Adrenal gland (tissue), 12 donors: ENCODE results near the gene GASK1B. TPM values are rescaled to one million over a fixed set of nuclear protein-coding genes. Genes with fewer than 3 reads are reported as not detected.

ENCODE experiments used
- DNase-seq, 7 donors: peaks; one replicate each; pipeline ENCODE4 v3.0.0-alpha.2; 2019 to 2020
- H3K27ac ChIP-seq, 5 donors: fragments of 200-600 bp; sonication (generic) in 4 of 5; 1 replicate in 3 of 5; 2 replicates in 2 of 5; pipeline versions ENCODE4 v1.5.1 to v1.8.0; 2016 to 2020; ENCODE audit warnings: mild to moderate bottlenecking in 1 of 5
- H3K27me3 ChIP-seq: fragments of 200-600 bp; 2 replicates; pipeline ENCODE4 v1.8.0; 2021
- H3K36me3 ChIP-seq, 2 donors: fragments of 200-600 bp; replicated peaks in 1 of 2; 1 replicate in 1 of 2; 2 replicates in 1 of 2; pipeline versions ENCODE4 v1.5.1 to v1.8.0; 2018 to 2022
- H3K4me1 ChIP-seq, 2 donors: fragments of 200-600 bp; replicated peaks in 1 of 2; 1 replicate in 1 of 2; 2 replicates in 1 of 2; pipeline versions ENCODE4 v1.5.1 to v1.8.0; 2018 to 2021
- H3K4me3 ChIP-seq, 4 donors: fragments of 200-600 bp; sonication (generic) in 3 of 4; one replicate each; pipeline ENCODE4 v1.5.1; 2016 to 2018
- H3K9me3 ChIP-seq, 3 donors: fragments of 200-600 bp; sonication (generic) in 1 of 3; replicated peaks in 1 of 3; 1 replicate in 2 of 3; 2 replicates in 1 of 3; pipeline versions ENCODE4 v1.5.1 to v1.8.0; 2016 to 2021
- CTCF ChIP-seq, 6 experiments: fragments of 450-650 bp in 4 of 6; fragments of 200-600 bp in 2 of 6; sonication (generic) in 1 of 6; IDR thresholded peaks; 1 replicate in 5 of 6; 2 replicates in 1 of 6; pipeline versions ENCODE4 v1.5.1 to v1.8.0; 2016 to 2021; ENCODE audit warnings: antibody characterized with exemption in 6 of 6, mild to moderate bottlenecking in 2 of 6, moderate library complexity in 1 of 6
- POLR2A ChIP-seq, 2 donors: fragments of 450-650 bp; IDR thresholded peaks; one replicate each; pipeline ENCODE4 v1.6.1; 2017; ENCODE audit warnings: antibody characterized with exemption in 2 of 2, mild to moderate bottlenecking in 2 of 2, moderate library complexity in 1 of 2
- WGBS, 4 donors: extraction: QIAGEN DNeasy Blood & Tissue Kit in 2 of 4; methylation state at CpG; one replicate each; pipeline versions ENCODE4 v1.1.5 to v1.1.7; 2013 to 2017; 5-methylcytosine and 5-hydroxymethylcytosine counted together
- intact Hi-C, 2 donors: fragments of 100-400 bp; cut with DNase I; formaldehyde crosslinking; loops; one replicate each; pipeline versions ENCODE4 v1.14.1 to v1.15.0; 2022 to 2023
- polyA plus RNA-seq, 3 donors: library from polyadenylated mRNA; stranded (reverse); fragments of 200-250 nt in 2 of 3; fragments of 350-450 nt in 1 of 3; fragmentation: Illumina TruSeq in 1 of 3; extraction: RNeasy Lipid Tissue Mini Kit (QIAGEN cat#74804) in 1 of 3; gene quantifications; one replicate each; pipeline ENCODE4 v1.2.3, GENCODE V29; 2013 to 2014
- total RNA-seq, 9 donors: library from RNA; depleted of rRNA in 4 of 9; stranded (reverse); fragments of >200 nt in 4 of 9; fragments of 120-200 nt in 1 of 9; fragmentation: NEBNext Ultra II Directional in 1 of 9; extraction: Animal tissue kit (Norgen Biotek cat#: 25700) in 1 of 9; gene quantifications; one replicate each; pipeline versions ENCODE4 v1.1.0 to v1.2.4, GENCODE V29; 2013 to 2023
- donor health status: healthy with polysubstance abuse.
- donor health status: Bipolar disorder and iron deficiency.
- donor health status: DM: yes; HTN: yes; CAD: no.
- donor health status: DM: no; HTN: no; CAD: no.
- donor health status: DM: no; HTN: no; CAD: no.
- donor health status: DM: yes; HTN: yes; CAD: no.

Gene GASK1B
- total and polyA plus RNA-seq, 12 donors, result 35.4 to 556 (median 306) TPM

- no peak for DNase-seq
- H3K36me3 ChIP-seq, result no peaks in the 10 kb centered on the region
- peak overlapping the region; percentile 68 to 94 (median 87) for H3K27ac ChIP-seq
- intact Hi-C loops, result loop anchor here (5.0 kb wide), 1 partner anchor 178 kb away; no protein-coding TSS in a partner anchor
- peak overlapping the region; percentile 34 to 95 (median 68) for H3K4me3 ChIP-seq
- no peaks in the 10 kb centered on the region for H3K9me3 ChIP-seq
- TF ChIP-seq CTCF (IDR thresholded peaks at IDR 0.05) (no peak), POLR2A (IDR thresholded peaks at IDR 0.05) (peak in 1 of 2 donors; percentile 26)
- WGBS, 4 donors, result 6 to 15% (median 9%) methylated on average over 13 to 18 of the region's 18 CpGs
- no peaks in the 10 kb centered on the region for H3K27me3 ChIP-seq
- peaks cover 43 to 57% of the 10 kb centered on the region in 2 donors for H3K4me1 ChIP-seq
Measured at GRCh38 chr4:158169931-158170690, 2.7 kb downstream of the GASK1B start.

- no peak for TF ChIP-seq POLR2A (IDR thresholded peaks at IDR 0.05)
- no peak for TF ChIP-seq CTCF (IDR thresholded peaks at IDR 0.05)
- Histone ChIP-seq H3K36me3 (no peaks in the 10 kb centered on the region), H3K9me3 (no peaks in the 10 kb centered on the region), H3K27me3 (no peaks in the 10 kb centered on the region), H3K27ac (peak overlapping the region; percentile 68 to 94 (median 87)), H3K4me3 (peak overlapping the region; percentile 55 to 95 (median 70)), H3K4me1 (peaks cover 37 to 57% of the 10 kb centered on the region in 2 donors)
- no peak for DNase-seq
- intact Hi-C loops, result no loop called here
- 3 to 11% (median 6%) methylated on average over 3 of the region's 3 CpGs for WGBS, 4 donors
Measured at GRCh38 chr4:158169506-158169905, 3.3 kb downstream of the GASK1B start.

GRCh38 chr4:158168606-158169005 lies 4.2 kb downstream of the GASK1B start:
- no peak for DNase-seq
- peak in 1 of 2 donors; percentile 21 for TF ChIP-seq POLR2A (IDR thresholded peaks at IDR 0.05)
- no peak for TF ChIP-seq CTCF (IDR thresholded peaks at IDR 0.05)
- Histone ChIP-seq H3K36me3 (no peaks in the 10 kb centered on the region), H3K4me3 (peak overlapping the region; percentile 55 to 95 (median 70)), H3K27me3 (no peaks in the 10 kb centered on the region), H3K4me1 (peaks cover 28 to 57% of the 10 kb centered on the region in 2 donors), H3K9me3 (no peaks in the 10 kb centered on the region), H3K27ac (peak overlapping the region; percentile 68 to 94 (median 87))
- WGBS, 4 donors, result 28 to 40% (median 32%) methylated on average over 3 to 5 of the region's 5 CpGs
- intact Hi-C loops, result no loop called here

- Histone ChIP-seq H3K27me3 (no peaks in the 10 kb centered on the region), H3K4me3 (peak overlapping the region in 2 of 4 donors; percentile 55 to 81), H3K36me3 (no peaks in the 10 kb centered on the region), H3K9me3 (no peaks in the 10 kb centered on the region), H3K4me1 (peaks cover 36 to 69% of the 10 kb centered on the region in 2 donors), H3K27ac (peak overlapping the region in 3 of 5 donors; percentile 33 to 87 (median 87))
- no peak for DNase-seq
- TF ChIP-seq POLR2A (IDR thresholded peaks at IDR 0.05) (no peak), CTCF (IDR thresholded peaks at IDR 0.05) (peak in 2 of 6 experiments; percentile 12 to 13)
- WGBS, 4 donors, result 19 to 24% (median 22%) methylated on average over 2 of the region's 2 CpGs
- intact Hi-C loops, result no loop called here
Measured at GRCh38 chr4:158166701-158167100, 6.1 kb downstream of the GASK1B start.
